GM12801 (cell line): Measurements from ENCODE around the gene REEP1.

Experiments
- TF ChIP-seq, protein P1 (sequence below): IDR thresholded peaks from one replicate; pipeline ENCODE4 v1.5.1; 2011; ENCODE audit warnings: control low read depth; ENCODE audit not compliant: insufficient read length; ENCODE audit errors: extremely low read depth

Gene REEP1

DNA sequence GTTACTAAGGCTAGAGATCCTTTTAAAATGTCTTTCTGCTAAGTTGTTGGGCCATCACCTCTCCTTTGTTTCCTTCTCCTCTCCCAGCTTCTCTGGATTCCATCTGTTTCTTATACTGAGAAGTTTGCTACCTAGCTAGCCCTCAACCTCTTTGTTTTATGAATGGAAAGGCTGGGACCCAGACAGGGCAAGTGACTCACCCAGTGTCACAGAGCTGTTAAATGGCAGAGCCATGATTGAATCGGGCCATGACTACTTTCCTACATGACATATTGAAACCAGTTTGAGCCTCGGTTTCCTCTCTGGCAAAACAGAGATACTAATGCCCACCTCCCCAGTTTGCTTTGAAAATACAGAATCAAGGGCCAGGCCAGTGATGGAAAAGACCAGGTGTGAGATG is 24.1 kb downstream of the REEP1 start:
- TF ChIP-seq, protein P1, sequence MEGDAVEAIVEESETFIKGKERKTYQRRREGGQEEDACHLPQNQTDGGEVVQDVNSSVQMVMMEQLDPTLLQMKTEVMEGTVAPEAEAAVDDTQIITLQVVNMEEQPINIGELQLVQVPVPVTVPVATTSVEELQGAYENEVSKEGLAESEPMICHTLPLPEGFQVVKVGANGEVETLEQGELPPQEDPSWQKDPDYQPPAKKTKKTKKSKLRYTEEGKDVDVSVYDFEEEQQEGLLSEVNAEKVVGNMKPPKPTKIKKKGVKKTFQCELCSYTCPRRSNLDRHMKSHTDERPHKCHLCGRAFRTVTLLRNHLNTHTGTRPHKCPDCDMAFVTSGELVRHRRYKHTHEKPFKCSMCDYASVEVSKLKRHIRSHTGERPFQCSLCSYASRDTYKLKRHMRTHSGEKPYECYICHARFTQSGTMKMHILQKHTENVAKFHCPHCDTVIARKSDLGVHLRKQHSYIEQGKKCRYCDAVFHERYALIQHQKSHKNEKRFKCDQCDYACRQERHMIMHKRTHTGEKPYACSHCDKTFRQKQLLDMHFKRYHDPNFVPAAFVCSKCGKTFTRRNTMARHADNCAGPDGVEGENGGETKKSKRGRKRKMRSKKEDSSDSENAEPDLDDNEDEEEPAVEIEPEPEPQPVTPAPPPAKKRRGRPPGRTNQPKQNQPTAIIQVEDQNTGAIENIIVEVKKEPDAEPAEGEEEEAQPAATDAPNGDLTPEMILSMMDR, result no peak

DNA sequence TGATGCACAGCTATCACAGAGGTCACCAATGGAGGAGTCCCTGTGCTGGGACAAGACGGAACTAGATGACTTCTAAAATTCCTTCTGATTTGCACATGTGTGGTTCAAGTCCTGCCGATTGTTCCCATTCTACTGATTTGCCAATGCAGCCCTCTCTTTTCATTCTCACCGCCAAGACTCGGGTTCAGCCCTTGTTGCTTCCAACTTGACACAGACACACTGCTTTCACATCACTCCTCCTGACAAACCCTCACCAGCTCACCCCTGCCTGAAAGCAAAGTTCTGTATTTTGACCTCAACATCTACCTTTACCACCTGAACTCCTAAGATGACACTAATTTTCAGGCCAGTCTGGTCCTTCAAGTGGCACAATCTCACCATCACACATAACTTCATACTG is 25.5 kb downstream of the REEP1 start:
- TF ChIP-seq, protein P1, result no peak

DNA sequence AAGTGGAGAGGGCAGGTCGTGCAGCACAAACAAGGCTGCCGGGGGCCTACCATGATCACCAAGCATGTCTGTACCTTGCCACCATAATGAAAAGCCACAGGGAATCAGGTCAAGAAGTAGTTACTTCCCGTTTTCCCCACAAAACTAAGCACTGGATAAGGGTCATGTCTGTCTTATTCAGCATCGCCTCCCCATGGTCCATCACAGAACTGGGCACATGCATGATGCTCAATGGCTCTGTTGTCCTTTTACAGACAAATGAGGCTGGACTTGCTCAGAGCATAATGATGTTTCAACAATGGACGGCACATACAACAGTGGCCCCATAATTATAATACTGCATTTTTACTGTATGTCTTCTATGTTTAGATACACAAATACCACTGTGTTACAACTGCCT is 27.5 kb downstream of the REEP1 start:
- TF ChIP-seq, protein P1, result no peak

DNA sequence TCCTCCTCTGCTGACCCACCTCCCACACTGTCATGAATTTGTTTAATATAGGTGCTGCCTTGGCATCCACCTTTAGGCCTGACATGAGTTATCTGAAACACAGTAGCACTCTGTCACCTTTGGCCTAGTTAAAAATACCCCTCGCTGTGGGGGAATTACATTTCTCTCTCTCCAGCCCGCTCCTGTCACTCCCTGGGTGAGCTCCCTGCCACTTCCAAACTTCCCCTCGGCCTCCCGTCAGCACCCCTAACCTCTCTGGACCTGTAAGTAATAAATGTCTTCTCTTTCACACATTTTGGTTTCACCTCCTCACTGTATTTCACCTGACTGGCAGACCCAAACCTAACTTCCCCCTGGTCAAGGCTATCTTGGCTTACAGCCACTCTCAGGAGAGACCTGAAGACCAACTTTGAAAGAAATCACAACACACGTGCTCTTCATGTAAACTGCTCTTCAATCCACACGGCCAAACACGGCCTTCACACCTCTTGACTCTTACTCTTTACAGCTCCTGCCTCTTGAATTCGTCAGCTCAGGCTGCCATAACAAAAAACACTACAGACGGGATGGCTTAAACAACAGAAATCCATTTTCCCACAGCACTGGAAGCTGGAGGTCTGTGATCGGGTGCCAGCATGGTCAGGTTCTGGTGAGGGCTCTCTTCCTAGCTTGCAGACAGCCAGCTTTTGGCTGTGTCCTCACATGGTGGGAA is 28.3 kb downstream of the REEP1 start:
- TF ChIP-seq, protein P1, result no peak

DNA sequence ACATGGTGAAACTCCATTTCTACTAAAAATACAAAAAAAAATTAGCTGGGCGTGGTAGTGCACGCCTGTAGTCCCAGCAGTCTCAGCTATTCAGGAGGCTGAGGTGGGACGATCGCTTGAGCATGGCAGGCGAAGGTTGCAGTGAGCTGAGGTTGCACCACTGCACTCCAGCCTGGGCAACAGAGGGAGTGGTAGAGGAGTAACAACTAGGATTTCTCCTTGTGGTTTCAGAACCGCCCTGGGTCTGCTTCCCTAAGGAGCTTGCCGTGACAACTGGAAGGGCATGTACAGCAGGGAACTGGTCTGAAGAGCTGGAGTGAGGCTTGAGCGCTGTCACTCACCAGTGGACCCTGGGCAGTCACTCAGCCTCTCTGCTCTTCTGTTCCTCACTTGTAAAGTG is 29.1 kb downstream of the REEP1 start:
- TF ChIP-seq, protein P1, result no peak

DNA sequence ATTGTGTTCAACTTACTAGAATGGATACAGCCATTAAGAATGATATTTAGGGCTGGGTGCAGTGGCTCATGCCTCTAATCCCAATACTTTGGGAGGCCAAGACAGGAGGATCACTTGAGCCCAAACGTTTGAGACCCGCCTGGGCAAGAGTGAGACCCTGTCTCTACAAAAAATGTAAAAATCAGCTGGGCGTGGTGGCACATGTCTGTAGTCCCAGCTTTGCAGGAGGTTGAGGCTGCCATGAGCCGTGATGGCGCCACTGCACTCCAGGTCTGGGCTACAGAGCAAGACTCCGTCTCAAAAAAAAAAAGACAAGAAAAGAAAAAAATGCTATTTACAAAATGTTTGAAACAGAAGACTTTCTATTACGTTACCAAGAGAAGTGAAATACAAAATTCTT is 30.0 kb downstream of the REEP1 start:
- TF ChIP-seq, protein P1, result no peak

DNA sequence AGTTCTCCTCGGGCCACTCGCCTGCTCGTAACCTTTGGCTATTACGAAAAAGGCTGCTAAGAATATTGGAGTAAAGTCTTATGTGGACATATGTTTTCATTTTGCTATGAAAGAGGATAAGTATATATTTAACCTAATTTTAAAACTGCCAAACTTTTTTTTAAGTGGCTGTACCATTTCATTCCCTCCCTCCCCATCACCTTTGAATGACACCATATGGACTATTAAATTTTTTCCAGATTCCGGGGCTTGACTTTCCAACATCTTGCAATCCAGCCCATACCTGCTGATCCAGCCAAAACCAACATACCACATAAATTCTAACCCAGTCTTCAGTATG is 31.5 kb downstream of the REEP1 start:
- TF ChIP-seq, protein P1, result no peak
